ENCODE measurements around the gene ADAD2. TPM values are rescaled to one million over a fixed set of nuclear protein-coding genes. Genes with fewer than 3 reads are reported as not detected.
"Not testable (repeated sequence)": the region's sequence is repeated elsewhere in the genome, so short reads cannot be mapped to it uniquely, and the experiment has no call there.

The ADAD2 gene
- total RNA-seq, 2 experiments from 2014 or later, result 0.66 to 1.5 TPM

DNA sequence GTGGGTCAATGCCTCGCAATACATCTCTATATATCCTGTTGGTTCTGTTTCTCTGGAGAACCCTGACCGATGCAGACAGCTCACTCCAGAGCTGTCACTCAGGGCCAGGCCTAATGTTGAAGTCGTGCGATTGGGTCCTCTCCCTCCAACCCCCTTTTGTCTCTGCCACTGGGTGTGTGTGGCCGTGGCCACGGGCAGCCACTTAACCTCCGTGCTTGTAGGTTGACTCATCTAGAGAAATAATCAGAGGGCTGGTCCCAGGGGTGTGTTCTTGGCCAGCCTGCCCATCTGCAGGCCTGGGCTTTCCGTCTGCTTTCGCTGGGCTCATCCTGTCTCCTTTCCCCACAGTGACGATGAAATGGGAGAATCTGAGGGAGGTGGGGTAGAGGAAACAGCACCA, 7.4 kb downstream of the ADAD2 start:
- Mint-ChIP-seq H3K36me3 (no peaks in the 10 kb centered on the region), H3K27ac (no peak overlapping the region), H3K4me3 (no peak overlapping the region), H3K27me3 (no peaks in the 10 kb centered on the region), H3K9me3 (no peaks in the 10 kb centered on the region), H3K4me1 (peaks cover 12% of the 10 kb centered on the region)
- no peak for DNase-seq

DNA sequence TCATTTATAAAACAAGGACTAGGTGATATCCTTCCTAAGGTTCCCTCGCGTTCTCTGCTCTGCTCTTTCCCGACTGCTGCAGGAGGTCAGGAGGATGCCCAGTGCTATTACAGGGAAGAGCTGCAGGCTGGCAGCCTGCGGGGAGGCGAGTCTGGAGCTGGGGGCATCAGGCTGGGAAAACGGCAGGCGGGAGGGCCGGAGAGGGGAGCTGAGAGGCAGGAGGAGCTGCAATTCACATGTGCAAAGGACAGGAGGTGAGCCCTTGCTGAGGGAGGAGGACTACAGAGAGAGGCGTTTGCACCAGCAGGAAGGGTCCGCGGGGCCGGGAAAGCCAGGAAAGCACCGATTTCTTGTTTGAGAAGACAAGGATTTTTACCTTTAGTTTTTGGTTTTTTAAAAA, 8.1 kb downstream of the ADAD2 start:
- Mint-ChIP-seq H3K9me3 (no peaks in the 10 kb centered on the region), H3K27ac (no peak overlapping the region), H3K27me3 (no peaks in the 10 kb centered on the region), H3K36me3 (no peaks in the 10 kb centered on the region), H3K4me3 (no peak overlapping the region), H3K4me1 (peaks cover 5% of the 10 kb centered on the region)
- no peak for DNase-seq

DNA sequence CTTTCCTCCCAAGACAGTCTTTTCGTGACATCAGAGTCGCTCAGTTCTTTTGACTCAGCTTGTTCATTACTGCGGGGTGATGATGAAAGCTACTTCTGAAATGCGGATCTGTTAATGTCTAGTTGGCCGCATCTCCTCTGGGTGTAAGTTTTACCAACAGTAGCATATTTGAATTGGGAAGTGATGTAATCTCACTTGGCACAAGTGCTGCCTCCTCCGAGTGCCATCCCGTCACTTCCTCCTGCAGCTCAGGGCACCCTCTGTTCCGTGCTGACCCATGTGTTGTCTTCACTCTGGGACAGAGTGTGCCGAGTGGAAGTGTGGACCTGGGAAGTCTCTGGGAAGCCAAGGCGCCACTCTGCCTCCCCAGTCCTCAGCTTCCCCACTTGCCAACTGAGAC, 8.9 kb downstream of the ADAD2 start:
- no peak for DNase-seq
- H3K27me3 Mint-ChIP-seq, result no peaks in the 10 kb centered on the region
- H3K9me3 Mint-ChIP-seq, result no peaks in the 10 kb centered on the region
- H3K4me1 Mint-ChIP-seq, result no peaks in the 10 kb centered on the region
- no peak overlapping the region for H3K27ac Mint-ChIP-seq
- no peak overlapping the region for H3K4me3 Mint-ChIP-seq
- no peaks in the 10 kb centered on the region for H3K36me3 Mint-ChIP-seq

- not testable (repeated sequence) for H3K27ac Mint-ChIP-seq, H3K4me1 Mint-ChIP-seq, H3K36me3 Mint-ChIP-seq, H3K9me3 Mint-ChIP-seq, DNase-seq, H3K27me3 Mint-ChIP-seq, H3K4me3 Mint-ChIP-seq
These were observed 13.6 kb downstream of the ADAD2 start for GRCh38 chr16:84204551-84204950.

- not testable (repeated sequence) for H3K36me3 Mint-ChIP-seq, H3K27me3 Mint-ChIP-seq, H3K4me1 Mint-ChIP-seq, H3K27ac Mint-ChIP-seq, H3K4me3 Mint-ChIP-seq, H3K9me3 Mint-ChIP-seq, DNase-seq
These were observed 14.2 kb downstream of the ADAD2 start for GRCh38 chr16:84205123-84205522.

DNA sequence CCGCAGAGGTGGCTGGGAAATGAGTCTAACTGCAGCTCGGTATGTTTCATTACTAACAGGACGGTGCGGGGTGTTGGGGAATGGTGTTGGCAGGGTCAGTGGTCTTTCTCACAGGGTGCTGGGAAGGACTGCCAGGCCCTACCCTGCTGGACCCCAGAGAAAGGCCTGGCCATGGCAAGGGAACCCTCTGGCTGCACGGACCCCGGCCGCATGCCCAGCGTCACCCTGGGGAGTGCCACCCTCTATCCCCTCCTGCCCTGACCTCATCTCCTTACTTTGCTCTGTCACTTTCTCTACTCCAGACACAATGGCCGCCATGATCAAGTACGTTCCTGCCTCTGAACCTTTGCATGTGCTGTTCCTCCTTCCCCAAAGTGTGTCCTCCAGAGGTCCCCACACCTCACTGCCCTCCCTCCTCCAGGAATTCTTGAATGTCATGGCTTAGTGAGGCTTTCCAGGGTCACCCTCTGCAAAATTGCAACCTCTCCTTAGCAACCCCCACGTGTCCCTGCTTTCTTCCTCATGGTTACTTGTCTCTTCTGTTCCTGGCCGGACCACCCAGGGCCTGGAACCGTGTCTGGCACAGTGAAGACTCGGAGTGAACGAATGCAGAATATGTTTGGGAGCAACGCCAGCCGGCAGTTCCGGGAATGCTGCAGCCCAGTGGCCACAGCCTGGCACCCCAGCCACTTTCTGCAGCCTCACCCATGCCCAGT, 15.2 kb downstream of the ADAD2 start:
- H3K36me3 Mint-ChIP-seq, result no peaks in the 10 kb centered on the region
- H3K4me1 Mint-ChIP-seq, result no peaks in the 10 kb centered on the region
- no peaks in the 10 kb centered on the region for H3K27me3 Mint-ChIP-seq
- DNase-seq, result no peak
- H3K27ac Mint-ChIP-seq, result no peak overlapping the region
- no peak overlapping the region for H3K4me3 Mint-ChIP-seq
- no peaks in the 10 kb centered on the region for H3K9me3 Mint-ChIP-seq

GRCh38 chr16:84207251-84207650, 16.3 kb downstream of the ADAD2 start:
- no peak overlapping the region for H3K27ac Mint-ChIP-seq
- H3K4me3 Mint-ChIP-seq, result no peak overlapping the region
- no peaks in the 10 kb centered on the region for H3K27me3 Mint-ChIP-seq
- DNase-seq, result no peak
- H3K9me3 Mint-ChIP-seq, result no peaks in the 10 kb centered on the region
- H3K4me1 Mint-ChIP-seq, result no peaks in the 10 kb centered on the region
- H3K36me3 Mint-ChIP-seq, result no peaks in the 10 kb centered on the region

GRCh38 chr16:84207879-84208278, 16.9 kb downstream of the ADAD2 start:
- H3K36me3 Mint-ChIP-seq, result no peaks in the 10 kb centered on the region
- H3K4me3 Mint-ChIP-seq, result no peak overlapping the region
- H3K9me3 Mint-ChIP-seq, result no peaks in the 10 kb centered on the region
- no peak for DNase-seq
- no peaks in the 10 kb centered on the region for H3K4me1 Mint-ChIP-seq
- no peaks in the 10 kb centered on the region for H3K27me3 Mint-ChIP-seq
- no peak overlapping the region for H3K27ac Mint-ChIP-seq

DNA sequence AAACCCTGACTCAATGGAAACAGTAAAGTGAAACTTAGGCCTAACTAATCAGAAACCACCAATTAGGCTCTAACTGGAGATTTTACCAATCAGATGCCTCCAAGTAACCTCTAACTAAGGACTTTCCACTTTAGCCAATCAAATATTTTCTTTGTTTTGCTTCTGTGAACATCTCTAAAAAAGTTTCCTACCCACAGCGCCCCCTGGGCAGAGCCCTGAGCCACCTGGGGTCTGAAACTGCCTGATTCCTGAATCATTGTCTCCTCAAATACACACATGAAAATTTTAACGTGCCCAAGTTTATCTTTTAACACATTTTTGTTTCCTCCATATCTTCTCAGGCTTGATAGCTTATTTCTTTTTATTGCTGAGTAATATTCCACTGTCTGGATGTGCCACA, 19.0 kb downstream of the ADAD2 start:
- Mint-ChIP-seq H3K9me3 (no peaks in the 10 kb centered on the region), H3K36me3 (no peaks in the 10 kb centered on the region), H3K4me1 (no peaks in the 10 kb centered on the region), H3K4me3 (no peak overlapping the region), H3K27ac (no peak overlapping the region), H3K27me3 (no peaks in the 10 kb centered on the region)
- DNase-seq, result no peak

DNA sequence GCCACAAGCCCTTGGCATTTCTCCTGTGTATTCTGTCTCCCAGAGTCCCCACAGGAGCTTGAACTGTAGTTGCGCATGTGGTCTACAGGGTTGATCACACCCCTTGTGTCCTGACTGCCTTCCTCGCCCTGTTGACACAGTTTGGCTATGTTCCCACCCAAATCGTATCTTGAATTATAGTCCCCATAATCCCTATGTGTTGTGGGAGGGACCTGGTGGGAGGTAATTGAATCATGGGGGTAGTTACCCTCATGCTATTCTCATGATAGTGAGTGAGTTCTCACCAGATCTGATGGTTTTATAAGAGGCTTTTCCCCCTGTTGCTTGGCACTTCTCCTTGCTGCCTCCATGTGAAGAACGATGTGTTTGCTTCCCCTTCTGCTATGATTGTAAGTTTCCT, 21.2 kb downstream of the ADAD2 start:
- H3K4me3 Mint-ChIP-seq, result no peak overlapping the region
- H3K27me3 Mint-ChIP-seq, result no peaks in the 10 kb centered on the region
- H3K9me3 Mint-ChIP-seq, result no peaks in the 10 kb centered on the region
- no peak overlapping the region for H3K27ac Mint-ChIP-seq
- H3K36me3 Mint-ChIP-seq, result no peaks in the 10 kb centered on the region
- no peak for DNase-seq
- no peaks in the 10 kb centered on the region for H3K4me1 Mint-ChIP-seq

- Mint-ChIP-seq H3K27me3 (no peaks in the 10 kb centered on the region), H3K4me1 (no peaks in the 10 kb centered on the region), H3K4me3 (no peak overlapping the region), H3K27ac (no peak overlapping the region), H3K9me3 (no peaks in the 10 kb centered on the region), H3K36me3 (no peaks in the 10 kb centered on the region)
- no peak for DNase-seq
These were observed 21.7 kb downstream of the ADAD2 start for GRCh38 chr16:84212631-84213030.

DNA sequence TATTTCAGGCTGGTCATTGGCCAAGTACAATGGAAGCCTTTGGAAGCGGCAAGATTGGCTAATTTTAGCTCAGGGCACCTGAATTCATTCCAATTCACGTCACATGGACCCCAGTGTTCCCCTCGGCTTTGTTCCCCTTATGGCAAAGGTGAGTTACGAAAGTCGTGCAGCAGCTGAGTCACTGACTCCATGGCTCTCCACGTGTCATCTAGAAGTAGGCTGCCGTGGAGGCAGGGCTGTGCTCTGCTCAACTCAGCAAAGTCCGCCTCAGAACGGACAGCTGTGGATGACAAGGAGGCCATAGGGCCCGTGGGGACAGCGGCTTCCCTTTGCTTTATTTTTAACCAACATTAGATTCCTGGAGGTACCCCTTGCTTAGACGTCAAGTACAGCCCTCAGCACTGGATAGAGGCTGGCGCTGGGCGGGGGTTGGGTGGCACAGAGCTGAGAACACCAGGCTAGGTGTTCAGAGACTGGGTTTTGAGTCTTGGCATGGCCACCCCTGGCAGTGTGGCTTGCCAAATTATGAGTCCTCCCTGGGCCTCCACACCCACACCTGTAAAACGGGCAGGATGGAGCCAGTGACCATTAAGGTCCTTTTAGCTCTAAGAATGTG, 23.6 kb downstream of the ADAD2 start:
- Mint-ChIP-seq H3K4me1 (no peaks in the 10 kb centered on the region), H3K36me3 (no peaks in the 10 kb centered on the region), H3K9me3 (no peaks in the 10 kb centered on the region), H3K27ac (no peak overlapping the region), H3K4me3 (no peak overlapping the region), H3K27me3 (no peaks in the 10 kb centered on the region)
- DNase-seq, result no peak

GRCh38 chr16:84215531-84215930, 24.6 kb downstream of the ADAD2 start:
- H3K4me1 Mint-ChIP-seq, result no peaks in the 10 kb centered on the region
- no peaks in the 10 kb centered on the region for H3K27me3 Mint-ChIP-seq
- no peak overlapping the region for H3K4me3 Mint-ChIP-seq
- no peak for DNase-seq
- no peaks in the 10 kb centered on the region for H3K9me3 Mint-ChIP-seq
- H3K27ac Mint-ChIP-seq, result no peak overlapping the region
- H3K36me3 Mint-ChIP-seq, result no peaks in the 10 kb centered on the region

DNA sequence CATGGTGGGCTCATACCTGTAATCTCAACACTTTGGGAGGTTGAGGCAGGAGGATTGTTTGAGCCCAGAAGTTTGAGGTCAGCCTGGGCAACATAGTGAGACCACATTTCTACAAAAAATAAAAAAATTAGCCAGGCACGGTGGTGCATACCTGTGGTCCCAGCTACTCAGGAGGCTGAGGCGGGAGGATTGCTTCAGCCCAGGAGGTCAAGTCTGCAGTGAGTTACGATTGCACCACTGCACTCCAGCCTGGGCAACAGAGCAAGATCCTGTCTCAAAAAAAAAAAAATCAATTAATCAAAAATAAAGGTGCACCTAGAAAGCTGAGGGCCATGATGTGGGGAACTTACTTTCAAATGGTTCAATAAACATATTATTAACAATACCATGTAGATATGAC, 25.2 kb downstream of the ADAD2 start:
- not testable (repeated sequence) for H3K27ac Mint-ChIP-seq, H3K36me3 Mint-ChIP-seq, H3K4me1 Mint-ChIP-seq, DNase-seq, H3K9me3 Mint-ChIP-seq, H3K27me3 Mint-ChIP-seq, H3K4me3 Mint-ChIP-seq

- Mint-ChIP-seq H3K27ac (no peak overlapping the region), H3K4me1 (no peaks in the 10 kb centered on the region), H3K9me3 (no peaks in the 10 kb centered on the region), H3K27me3 (no peaks in the 10 kb centered on the region), H3K4me3 (no peak overlapping the region), H3K36me3 (no peaks in the 10 kb centered on the region)
- no peak for DNase-seq
These were observed 27.3 kb downstream of the ADAD2 start for GRCh38 chr16:84218176-84218823.

- Mint-ChIP-seq H3K4me3 (no peak overlapping the region), H3K27me3 (no peaks in the 10 kb centered on the region), H3K9me3 (no peaks in the 10 kb centered on the region), H3K4me1 (no peaks in the 10 kb centered on the region), H3K27ac (no peak overlapping the region), H3K36me3 (no peaks in the 10 kb centered on the region)
- DNase-seq, result no peak
These were observed 28.0 kb downstream of the ADAD2 start for GRCh38 chr16:84218956-84219355.
